Ishikawa (cell line): Measurements from ENCODE around the gene TEAD1.

ENCODE experiments used
- CEBPB ChIP-seq: IDR thresholded peaks from 2 replicates; pipeline ENCODE4 v1.6.1; 2012
- EP300 ChIP-seq: IDR thresholded peaks from 2 replicates; pipeline ENCODE4 v1.6.1; 2012; ENCODE audit warnings: borderline replicate concordance
- REST ChIP-seq: IDR thresholded peaks from 2 replicates; pipeline ENCODE4 v1.6.1; 2012; ENCODE audit warnings: low read depth, mild to moderate bottlenecking
- TAF1 ChIP-seq: IDR thresholded peaks from 2 replicates; pipeline ENCODE4 v1.6.1; 2012; ENCODE audit warnings: low read depth, mild to moderate bottlenecking
- YY1 ChIP-seq: IDR thresholded peaks from 2 replicates; pipeline ENCODE4 v1.6.1; 2012; ENCODE audit warnings: low read depth
- TF ChIP-seq, protein P1 (sequence below): IDR thresholded peaks from 2 replicates; pipeline ENCODE4 v1.6.1; 2012

DNA sequence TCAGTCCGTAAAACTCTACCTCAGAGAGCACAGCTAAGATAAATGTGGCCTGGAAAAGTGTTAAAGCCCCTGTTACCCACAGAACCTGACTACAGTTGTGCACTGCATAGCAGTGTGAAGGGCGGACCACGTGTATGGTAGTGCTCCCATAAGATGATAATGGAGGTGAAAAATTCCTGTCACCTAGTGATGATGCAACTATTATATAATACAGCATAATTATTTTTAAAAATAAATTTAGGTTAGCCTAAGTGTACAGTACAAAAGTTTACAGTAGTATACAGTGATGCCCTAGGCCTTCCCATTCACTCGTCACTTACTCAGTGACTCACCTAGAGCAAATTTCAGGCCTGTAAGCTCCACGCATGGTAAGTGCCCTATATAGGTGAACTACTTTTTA is 258.3 kb downstream of the TEAD1 start:
- TF ChIP-seq, protein P1, sequence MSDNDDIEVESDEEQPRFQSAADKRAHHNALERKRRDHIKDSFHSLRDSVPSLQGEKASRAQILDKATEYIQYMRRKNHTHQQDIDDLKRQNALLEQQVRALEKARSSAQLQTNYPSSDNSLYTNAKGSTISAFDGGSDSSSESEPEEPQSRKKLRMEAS = no peak
- TF ChIP-seq REST (no peak), TAF1 (no peak), YY1 (no peak), EP300 (no peak), CEBPB (no peak)
